Islet precursor cell (in vitro differentiated cells): ENCODE measurements around the gene LIME1.

ENCODE experiments used
- DNase-seq: peaks from one replicate; pipeline ENCODE4 v3.0.0-alpha.2; 2018

Gene LIME1

DNA sequence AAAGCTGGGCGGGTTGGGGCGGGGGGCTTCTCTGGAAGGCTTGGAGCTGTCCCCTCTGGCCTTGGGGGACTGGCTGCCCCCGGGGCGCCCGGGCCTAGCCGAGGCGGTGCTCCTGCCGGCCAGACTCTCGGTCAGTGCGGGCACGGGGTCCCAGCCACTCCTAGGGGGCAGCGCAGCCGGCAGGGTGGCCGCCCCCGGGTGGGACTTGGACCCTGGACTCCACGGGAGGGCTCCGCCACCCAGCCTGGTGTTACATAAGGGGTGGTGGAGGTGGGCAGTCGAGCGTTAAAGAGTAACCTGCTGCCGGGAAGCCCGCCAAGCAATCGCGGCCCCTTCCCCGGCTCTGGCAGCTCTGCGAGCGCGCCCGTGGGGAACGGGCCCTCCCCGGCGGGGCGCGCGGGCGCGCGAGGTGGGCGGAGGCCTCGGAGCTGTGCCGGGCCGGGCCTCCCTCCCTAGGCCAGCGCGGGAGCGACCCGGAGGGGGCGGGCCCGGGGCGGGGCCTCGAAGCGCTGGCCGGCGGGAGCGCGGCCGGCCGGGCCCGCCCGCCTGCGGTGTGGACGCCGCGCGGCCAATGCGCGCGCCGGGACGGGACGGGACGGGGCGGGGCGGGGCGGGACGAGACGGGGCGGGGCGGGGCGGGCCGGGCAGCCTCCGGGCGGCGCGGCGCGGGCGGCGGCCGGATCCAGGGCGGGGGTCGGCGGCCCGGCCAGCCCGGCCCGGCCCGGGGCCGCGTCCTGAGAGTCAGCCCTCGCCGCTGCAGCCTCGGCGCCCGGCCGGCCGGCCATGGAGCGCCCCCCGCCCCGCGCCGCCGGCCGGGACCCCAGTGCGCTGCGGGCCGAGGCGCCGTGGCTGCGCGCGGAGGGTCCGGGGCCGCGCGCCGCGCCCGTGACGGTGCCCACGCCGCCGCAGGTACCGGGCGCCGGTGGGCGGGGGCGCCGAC, 2.9 kb downstream of the LIME1 start, which contains the start of gene SLC2A4RG:
SLC2A4RG (plus strand) TSS at position 647 of the 940 bp plus-strand sequence; CDS start at position 784, 137 bp downstream.
- DNase-seq: peak; percentile 79

DNA sequence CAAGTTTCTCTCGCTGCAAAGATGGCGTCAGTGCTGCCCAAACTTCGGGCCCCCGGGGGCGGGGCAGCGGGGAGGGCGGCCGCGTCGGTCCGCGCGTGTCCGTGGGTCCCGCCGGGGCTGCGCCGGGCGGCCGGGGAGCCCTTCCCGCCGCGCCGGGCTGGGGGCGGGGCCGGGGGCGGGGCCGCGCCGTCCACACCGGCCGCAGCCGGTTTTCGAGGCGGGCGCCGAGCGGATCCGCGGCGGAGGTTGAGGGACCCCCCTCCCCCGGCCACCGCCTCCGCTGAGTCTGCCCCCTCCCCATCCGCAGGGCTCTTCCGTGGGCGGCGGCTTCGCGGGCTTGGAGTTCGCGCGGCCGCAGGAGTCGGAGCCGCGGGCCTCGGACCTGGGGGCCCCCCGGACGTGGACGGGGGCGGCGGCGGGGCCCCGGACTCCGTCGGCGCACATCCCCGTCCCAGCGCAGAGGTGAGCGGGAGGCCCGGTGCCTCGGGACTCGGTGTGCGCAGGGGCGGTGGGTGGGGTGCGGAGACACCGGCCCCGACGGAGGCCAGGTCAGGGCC, 3.7 kb downstream of the LIME1 start:
- peak; percentile 57 for DNase-seq

DNA sequence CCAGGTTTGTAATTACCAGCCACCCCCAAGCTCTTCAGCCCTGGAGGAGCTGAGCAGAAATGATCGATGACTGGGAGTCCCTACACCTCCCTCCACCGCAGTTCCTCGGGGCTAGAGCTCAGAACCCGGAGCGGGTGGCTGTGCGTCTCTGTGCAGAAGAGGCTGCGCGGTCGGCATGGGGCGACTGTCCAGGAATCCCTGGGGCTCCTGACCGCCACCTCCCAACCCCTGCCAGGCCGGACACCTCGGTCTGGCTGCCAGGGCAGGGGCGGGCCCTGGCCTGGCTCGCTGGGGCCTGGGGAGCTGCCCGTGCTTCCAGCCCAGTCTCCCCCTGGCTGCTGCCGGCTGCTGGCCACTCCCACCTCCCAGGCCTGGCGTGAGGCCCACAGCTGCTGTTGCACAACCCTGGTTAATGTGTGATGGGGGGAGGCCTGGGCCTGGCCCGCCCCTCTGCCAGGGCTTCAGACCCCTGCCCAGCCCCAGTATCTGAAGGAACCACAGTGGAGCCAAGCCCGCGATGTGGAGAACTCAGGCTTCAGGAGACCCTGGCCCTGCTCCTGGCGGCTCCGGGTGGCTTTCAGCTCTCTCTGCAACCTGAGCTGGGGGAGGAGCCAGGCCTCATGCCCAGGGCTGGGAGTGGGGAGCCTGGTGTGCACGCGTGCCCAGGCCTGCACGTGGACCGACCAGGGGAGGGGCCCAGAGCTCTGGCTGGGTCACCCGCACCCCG, 4.3 kb downstream of the LIME1 start:
- DNase-seq: peak; percentile 91

DNA sequence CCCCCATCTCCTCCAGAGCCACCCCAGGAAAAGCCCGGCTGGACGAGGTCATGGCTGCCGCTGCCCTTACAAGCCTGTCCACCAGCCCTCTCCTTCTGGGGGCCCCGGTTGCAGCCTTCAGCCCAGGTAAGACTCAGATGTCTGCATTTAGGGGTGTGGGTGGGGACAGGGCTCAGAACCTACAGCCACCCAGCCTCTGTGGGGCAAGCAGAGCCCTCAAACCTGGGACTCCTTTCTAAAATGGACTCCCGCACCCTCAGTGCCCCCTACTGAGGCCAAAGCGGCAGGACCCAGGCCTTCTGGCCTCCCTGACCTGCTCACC, 4.9 kb downstream of the LIME1 start:
- DNase-seq: no peak

DNA sequence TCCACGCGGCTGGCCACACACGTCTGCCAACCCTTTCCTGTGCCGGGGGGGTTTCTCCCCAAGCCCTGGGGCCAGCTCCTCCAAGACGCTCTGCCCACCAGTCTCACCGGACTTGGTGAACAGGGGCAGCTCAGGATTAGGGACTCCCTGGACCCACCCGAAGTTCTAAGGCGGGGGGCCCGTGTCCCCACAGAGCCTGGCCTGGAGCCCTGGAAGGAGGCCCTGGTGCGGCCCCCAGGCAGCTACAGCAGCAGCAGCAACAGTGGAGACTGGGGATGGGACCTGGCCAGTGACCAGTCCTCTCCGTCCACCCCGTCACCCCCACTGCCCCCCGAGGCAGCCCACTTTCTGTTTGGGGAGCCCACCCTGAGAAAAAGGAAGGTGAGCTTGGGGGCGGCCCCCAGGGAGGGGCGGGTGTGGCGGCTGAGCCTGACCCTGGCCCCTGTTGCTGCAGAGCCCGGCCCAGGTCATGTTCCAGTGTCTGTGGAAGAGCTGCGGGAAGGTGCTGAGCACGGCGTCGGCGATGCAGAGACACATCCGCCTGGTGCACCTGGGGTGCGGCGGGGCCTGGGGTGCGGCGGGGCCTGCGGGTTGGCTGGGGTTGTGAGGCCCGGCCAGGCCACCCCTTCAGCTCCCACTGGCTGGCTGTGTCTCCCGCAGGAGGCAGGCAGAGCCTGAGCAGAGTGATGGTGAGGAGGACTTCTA, 5.4 kb downstream of the LIME1 start:
- no peak for DNase-seq

DNA sequence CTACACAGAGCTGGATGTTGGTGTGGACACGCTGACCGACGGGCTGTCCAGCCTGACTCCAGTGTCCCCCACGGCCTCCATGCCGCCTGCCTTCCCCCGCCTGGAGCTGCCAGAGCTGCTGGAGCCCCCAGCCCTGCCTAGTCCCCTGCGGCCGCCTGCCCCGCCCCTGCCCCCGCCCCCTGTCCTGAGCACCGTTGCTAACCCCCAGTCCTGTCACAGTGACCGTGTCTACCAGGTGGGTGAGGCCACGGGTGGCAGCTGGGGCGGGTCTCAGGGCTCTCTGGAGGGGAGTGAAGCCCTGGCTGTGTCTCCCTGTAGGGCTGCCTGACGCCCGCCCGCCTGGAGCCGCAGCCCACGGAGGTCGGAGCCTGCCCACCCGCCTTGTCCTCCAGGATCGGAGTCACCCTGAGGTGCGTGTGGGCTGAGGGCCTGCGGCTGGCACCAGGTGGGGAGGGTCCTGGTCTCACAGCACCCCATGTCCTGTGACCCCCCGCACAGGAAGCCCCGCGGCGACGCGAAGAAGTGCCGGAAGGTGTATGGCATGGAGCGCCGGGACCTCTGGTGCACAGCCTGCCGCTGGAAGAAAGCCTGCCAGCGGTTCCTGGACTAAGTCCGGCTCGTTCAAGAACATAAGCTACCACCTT, 6.0 kb downstream of the LIME1 start:
- no peak for DNase-seq

DNA sequence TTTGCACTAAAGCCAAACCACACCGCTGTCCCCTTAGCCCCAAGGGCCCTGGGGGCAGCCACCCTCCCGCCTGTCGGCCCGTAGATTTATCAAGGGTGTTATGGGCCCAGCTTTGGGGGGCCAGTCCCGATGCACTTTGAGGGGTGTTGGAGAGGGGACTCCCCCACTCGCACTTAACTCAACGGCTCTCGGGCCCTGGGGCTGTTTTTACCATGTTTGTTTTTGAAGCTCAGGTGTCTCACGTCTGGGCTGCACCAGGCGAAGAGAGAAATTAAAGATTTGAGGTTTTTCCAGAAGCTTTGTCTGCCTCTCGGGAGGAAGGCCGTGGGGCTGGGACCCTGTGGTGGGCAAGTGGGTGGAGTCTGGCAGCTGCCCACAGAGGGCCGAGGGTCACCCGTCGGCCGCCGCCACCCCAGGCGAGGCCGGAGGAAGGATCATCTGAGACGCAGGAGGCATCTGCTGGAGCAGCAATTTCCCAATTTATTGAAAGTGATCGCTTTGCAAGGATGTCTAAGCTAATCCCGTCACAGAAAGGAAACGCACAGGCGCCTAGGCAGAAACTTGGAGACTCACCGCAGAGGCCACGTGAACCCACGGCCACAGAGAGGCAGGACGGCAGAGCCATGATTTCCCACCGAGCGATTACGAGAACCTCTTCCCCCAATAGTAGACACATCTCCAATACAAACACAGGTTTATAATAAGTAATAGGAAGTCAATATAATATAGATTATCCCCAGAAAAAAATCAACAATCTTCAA, 6.9 kb downstream of the LIME1 start:
- DNase-seq: no peak

DNA sequence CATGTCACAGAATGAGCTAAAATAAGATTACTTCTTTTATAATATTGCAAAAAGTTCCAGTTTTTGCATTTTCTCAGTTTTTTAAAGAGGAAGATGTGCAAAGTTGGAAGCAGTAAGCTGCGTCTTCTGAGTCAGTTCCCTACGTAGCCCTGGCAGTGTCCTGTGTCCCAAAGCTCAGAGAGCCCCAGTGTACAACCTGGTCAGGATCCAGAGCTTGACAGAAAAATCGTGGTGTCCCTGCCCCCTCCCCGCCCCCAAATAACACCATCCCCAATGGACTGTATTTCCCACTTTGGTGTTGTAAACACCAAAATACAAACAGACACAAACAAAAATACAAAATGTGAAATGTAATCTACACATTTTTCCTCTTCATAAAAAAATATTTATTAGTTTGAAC, 7.7 kb downstream of the LIME1 start:
- DNase-seq: no peak

DNA sequence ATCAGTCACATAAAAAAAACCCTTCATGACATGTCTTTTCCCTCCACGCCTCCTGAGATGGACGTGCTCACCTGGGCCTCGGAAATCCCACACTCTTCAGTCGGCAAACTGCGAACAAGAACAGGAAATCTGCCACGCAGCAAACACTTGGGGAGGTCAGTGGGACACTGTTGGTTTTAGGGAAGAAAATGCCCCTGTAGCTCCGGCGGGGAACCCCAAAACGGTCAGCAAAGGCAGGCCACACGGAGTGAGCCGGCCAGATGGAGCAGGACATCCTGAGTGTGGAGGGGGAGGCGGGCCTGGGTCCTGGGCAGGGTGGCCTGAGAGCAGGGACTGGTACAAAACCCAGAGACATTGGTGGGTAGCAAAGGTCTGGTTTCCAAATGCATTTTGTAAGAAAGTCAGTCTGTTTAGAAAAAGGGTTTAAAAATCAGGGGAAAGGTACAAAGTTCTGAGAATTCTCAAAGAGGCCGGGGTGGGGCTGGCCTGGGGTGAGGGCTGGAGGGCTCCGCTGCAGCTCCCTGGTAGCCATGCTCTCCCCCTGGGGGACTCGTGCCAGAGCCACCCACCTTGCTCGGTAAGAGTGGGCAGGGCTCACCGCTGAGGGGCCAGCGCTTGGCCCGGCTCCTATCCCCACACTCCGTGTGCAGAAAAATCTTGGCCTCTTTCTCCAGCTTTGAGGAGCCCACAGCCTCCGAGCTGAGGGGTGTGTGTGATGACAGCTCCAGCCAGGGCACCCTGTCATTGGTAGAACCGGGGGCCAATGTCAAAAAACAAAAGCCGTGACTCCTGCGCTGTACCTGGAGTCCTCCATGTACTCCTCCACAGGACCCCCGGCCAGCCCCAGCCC, 8.3 kb downstream of the LIME1 start:
- no peak for DNase-seq

DNA sequence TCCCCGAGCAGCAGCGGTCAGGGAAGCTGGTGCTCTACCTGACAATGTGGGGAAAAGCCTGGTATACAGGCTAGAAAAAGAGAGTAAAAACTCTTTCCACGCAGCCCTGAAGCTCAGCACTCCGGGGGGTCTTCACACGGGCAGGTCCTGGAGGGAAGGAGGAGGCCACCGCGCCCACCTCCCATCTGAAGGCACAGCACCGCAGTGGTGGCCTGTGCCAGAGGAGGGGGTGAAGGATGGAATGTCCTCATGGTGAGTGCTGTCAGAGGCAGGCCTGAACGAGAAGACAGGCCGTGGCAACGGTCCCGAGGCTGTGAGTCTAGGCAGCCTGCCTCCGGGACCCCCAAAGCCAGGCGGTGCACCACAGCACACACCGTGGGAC, 9.0 kb downstream of the LIME1 start:
- no peak for DNase-seq

DNA sequence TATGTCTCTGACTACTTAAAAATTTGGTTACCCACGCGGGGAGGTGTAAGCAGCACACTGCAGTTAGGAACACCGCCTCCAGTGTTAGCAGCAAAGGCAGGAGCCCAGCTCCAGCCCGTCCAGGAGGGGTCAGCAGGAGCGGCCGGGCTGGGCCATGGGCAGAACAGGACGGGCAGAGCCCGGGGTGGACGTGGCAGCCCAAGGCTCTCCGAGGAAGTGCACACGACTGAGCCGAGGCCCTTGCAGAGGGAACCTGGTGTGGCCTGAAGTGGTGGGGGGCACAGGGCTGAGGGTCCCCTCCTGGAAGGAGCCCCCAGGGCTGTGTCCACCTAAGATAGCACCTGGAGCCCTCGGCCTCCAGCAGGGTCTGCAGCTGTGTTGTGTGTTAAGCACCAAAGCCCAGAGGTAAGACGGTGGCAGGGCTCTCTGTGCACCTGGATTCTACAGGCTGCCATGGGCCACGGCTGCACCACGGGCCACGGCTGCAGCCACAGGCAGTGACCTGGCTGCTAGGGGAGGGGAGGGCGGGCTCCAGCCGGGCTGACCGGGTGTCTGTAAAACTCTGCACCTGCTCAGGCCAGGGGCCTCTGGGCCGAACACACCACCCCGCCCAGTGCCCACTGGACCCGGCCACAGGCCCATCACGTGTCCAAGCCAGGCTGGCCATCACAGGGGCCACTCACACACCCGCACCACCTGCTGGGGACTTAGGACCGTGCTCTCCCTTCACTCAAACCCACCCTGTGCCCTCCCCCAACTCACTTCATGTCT, 9.7 kb downstream of the LIME1 start:
- DNase-seq: no peak

DNA sequence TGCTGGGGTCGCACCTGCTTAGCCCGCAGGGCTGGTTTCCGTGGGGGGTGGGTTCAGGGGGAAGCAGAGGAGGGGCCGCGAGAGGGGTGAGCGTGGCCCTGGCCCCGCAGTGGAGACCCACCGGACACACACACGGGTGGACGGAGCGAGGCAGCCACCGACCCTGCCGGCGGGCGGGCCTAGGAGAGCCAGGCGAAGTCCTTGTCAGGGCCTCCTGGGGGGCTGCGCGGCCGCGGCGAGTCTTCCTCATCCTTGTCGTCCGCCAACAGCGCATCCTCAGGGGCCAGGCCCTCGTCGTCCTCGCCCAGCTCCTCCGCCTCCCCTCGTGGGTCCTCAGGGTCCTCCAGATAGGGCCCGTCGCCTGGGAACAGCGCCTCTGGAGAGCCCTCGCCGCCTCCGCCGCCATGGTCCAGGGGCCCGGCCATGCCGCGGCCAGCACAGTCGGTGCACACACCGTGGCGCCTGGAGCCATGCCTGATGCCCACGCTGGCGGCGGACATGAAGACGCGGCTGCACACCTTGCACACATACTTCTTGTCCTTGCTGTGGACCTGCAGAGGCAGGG, 10.4 kb downstream of the LIME1 start:
- DNase-seq: no peak

DNA sequence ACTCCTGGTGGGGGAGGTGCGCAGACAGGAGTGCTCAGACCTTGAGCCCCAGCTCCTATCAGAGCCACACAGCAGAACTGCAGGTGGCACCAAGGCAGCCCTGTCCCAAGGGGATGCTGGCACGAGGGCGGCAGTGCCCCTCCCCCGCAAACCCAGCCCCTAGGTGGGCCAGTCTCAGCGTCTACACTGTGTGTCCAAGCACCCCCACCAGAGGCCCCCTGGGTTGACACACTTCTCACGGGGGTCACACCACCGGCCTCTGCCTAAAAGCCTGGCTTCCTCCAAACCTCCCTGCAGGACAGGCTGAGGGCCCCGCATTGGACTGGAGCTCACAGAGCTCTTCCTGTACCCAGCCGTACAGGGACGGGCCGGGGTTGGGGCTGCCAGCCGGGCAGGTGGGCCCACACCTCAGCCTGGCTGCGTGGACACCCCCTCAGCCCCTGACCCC, 11.2 kb downstream of the LIME1 start:
- no peak for DNase-seq

DNA sequence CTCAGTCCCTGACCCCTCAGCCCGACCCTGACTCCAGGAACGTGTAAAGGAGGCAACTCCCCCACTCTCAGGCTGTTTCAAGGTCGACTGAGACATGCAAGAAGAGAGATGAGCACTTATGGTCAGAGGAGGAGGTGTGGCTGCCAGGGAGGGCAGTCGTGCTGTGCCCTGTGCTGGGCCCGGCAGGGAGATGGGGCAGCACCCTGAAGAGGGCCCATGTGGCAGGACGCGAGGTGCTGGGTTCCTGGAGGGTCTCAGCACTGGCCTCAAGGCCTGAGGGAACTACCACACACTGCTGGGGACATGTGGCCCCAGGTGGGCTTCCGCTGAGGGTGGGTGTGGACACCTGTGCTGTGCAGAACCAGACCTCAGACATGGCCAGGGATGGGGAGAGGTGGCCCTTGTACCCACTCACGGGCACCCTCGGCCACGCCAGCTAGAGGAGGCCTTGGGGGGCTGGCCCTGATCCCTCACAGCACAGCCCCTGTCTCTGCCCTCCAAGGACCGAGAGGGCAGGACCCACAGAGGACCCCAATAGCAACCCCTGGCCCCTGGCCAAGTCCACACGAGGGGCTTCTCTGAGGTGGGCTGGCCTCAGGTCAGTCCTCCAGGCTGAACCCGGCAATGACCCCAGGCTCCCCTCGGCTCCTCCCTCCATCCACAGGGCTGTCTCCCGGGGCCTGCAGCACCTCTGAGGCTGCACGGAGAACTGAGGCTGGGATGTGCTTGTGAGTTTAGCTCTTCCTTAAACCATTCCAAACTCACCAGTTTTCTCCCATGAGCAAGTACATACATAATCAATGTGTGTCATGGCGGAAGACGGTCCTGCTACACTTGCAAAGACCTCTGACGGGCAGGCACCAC, 11.8 kb downstream of the LIME1 start:
- DNase-seq: no peak

DNA sequence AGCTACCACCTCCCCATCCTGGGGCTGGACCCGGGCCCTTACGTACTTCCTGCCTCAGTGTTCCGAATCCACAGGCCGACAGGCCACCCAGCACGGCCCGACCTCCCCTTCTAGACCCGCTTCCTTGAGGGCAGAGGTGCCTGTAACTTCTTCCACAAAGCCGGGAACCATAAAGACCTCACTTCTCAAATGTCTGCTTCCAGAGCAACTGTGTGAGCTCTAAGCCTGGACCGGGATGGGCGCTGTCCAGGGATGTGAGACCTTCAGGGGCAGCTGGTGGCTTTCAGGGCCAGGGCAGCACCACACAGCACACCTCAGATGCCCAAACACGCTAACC, 12.4 kb downstream of the LIME1 start:
- no peak for DNase-seq

DNA sequence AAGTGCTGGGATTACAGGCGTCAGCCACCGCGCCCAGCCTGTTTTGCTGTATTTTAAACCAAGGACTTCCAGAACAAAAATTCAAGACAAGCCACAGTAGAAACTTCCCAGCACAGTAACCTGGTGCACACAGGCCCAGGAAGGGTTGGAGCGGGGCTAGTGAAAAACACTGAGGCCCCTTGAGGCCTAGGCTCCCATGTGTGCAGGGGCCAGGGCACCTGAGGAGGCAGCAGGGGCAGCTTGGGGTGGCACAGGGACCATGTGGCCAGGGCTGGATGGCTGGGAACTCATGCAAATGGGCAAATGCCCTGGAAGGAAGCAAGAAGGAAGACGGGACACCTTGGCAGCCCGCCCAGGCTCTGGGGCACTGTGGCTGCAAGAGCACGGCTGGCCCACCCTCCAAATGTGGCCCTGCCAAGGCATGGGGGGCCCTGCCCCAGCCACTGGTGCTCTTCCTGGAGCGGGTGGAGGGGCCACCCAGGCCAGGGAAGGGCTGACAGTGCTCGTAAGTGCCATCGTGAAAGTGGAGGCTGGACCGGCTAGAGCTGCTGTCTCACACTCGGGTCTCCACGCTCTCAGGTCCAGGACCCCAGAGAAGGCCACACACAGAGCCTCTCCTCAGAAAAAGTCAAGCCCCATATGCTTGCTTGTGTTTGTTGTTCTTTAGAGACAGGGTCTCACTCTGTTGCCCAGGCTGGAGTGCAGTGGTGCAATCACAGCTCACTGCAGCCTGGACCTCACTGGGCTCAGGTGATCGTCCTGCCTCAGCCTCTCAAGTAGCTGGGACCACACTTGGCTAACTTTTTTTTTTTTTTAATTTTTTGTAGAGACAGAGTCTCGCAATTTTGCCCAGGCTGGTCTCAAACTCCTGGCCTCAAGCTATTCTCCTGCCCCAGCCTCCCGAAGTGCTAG, 13.4 kb downstream of the LIME1 start:
- DNase-seq: no peak

DNA sequence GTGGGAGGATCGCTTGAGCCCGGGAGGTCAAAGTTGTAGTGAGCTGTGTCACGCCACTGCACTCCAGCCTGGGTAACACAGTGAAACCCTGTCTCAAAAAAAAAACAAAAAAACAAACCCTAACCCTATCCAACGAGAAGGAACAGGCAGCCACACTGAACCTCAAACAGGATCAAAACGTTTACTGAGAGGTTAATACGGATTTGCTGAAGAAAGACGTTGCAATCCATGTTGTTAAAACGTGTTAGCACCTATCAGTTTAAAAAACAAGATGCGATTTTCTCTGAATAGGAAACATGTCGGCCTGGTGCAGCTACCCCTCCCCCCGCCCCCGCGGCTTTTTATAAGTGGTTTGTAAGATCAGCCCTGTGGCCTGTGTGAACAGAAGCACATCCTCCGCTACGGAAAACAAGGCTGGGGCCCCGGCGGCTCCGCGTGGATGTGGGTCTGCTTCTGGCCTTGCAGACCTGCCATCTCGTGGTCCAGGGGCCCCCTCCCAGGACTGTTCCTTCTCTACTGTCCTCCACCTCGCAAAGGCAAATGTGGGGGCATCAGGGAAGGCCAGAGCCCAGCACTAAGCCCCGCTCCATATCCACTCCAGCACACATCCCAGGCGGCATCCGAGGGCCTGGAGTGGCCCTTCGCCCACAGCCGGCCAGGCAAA, 14.5 kb downstream of the LIME1 start:
- DNase-seq: peak; percentile 62
